ENCODE data around the gene PCK1.
"Not testable (repeated sequence)": the region's sequence is repeated elsewhere in the genome, so short reads cannot be mapped to it uniquely, and the experiment has no call there.

GRCh38 chr20:57511709-57512108 is 49.2 kb upstream of the PCK1 start:
- not testable (repeated sequence) for TF ChIP-seq CTCF (conservative IDR thresholded peaks at IDR 0.05); EZH2 (IDR thresholded peaks at IDR 0.05; ENCODE audit: low read depth)

All from PC-9 (cell line).